Lower leg skin (tissue), 3 donors: Measurements from ENCODE around the gene SBK3.

Source experiments
- CTCF ChIP-seq, 3 donors: fragments of 450-650 bp; IDR thresholded peaks; one replicate each; pipeline ENCODE4 v1.5.1; 2016; ENCODE audit warnings: antibody characterized with exemption in 3 of 3, mild to moderate bottlenecking in 3 of 3, moderate library complexity in 2 of 3
- POLR2A ChIP-seq, 2 donors: fragments of 450-650 bp; IDR thresholded peaks; one replicate each; pipeline ENCODE4 v1.6.1; 2016 to 2017; ENCODE audit warnings: antibody characterized with exemption in 2 of 2, mild to moderate bottlenecking in 1 of 2, moderate library complexity in 1 of 2

- TF ChIP-seq POLR2A (IDR thresholded peaks at IDR 0.05) (no peak), CTCF (IDR thresholded peaks at IDR 0.05) (no peak)
Measured at GRCh38 chr19:55520691-55521292, 24.6 kb downstream of the SBK3 start.
